ENCODE measurements around the gene ACSL1.

Gene ACSL1

GRCh38 chr4:184706453-184706852, 119.3 kb downstream of the ACSL1 start:
- DNase-seq, result no peak

GRCh38 chr4:184705692-184706091, 120.1 kb downstream of the ACSL1 start:
- no peak for DNase-seq

All from NCI-H1092 treated with DMSO at 0.1 percent for 48 hours (cell line).